Pulmonary artery endothelial cell (primary cell): ENCODE data around the gene UBE2J2. TPM values are rescaled to one million over a fixed set of nuclear protein-coding genes. Genes with fewer than 3 reads are reported as not detected.
"Not testable (repeated sequence)": the region's sequence is repeated elsewhere in the genome, so short reads cannot be mapped to it uniquely, and the experiment has no call there.

Source experiments
- DNase-seq: peaks from one replicate; pipeline ENCODE4 v3.0.0-alpha.2; 2011; ENCODE audit warnings: low read depth, low spot score
- total RNA-seq: library from RNA; depleted of rRNA; stranded (reverse); fragments of >200 nt; gene quantifications from 2 replicates; pipeline ENCODE4 v1.2.3, GENCODE V29; 2014

Gene UBE2J2
- 47.9 and 63.2 TPM in 2 replicates for total RNA-seq

GRCh38 chr1:1273512-1274298 is at the start of gene UBE2J2:
Gene UBE2J2, minus strand, starts transcription at chr1:1273854. Its CDS starts 5,862 bp downstream, at chr1:1267992.
- DNase-seq: peak; percentile 76

GRCh38 chr1:1322952-1323351 is 49.3 kb upstream of the UBE2J2 start:
- DNase-seq: no peak

- no peak for DNase-seq
These were observed 48.8 kb upstream of the UBE2J2 start for GRCh38 chr1:1322418-1322817.

- DNase-seq: no peak
These were observed 47.8 kb upstream of the UBE2J2 start for GRCh38 chr1:1321477-1321876.

- no peak for DNase-seq
These were observed 47.2 kb upstream of the UBE2J2 start for GRCh38 chr1:1320666-1321448.

GRCh38 chr1:1319646-1319941 is 45.9 kb upstream of the UBE2J2 start:
- DNase-seq: no peak

GRCh38 chr1:1318777-1319645 is 45.4 kb upstream of the UBE2J2 start:
- DNase-seq: no peak

GRCh38 chr1:1318131-1318652 is 44.5 kb upstream of the UBE2J2 start:
- peak; percentile 26 for DNase-seq

- DNase-seq: no peak
These were observed 43.8 kb upstream of the UBE2J2 start for GRCh38 chr1:1317420-1317819.

GRCh38 chr1:1316199-1316598 is 42.5 kb upstream of the UBE2J2 start:
- not testable (repeated sequence) for DNase-seq

- DNase-seq: no peak
These were observed 41.8 kb upstream of the UBE2J2 start for GRCh38 chr1:1315435-1315954.

- no peak for DNase-seq
These were observed 41.2 kb upstream of the UBE2J2 start for GRCh38 chr1:1314678-1315335.

- no peak for DNase-seq
These were observed 40.6 kb upstream of the UBE2J2 start for GRCh38 chr1:1314237-1314586.

- no peak for DNase-seq
These were observed 40.0 kb upstream of the UBE2J2 start for GRCh38 chr1:1313500-1314236.

- no peak for DNase-seq
These were observed 39.0 kb upstream of the UBE2J2 start for GRCh38 chr1:1312450-1313314.

- no peak for DNase-seq
These were observed 37.8 kb upstream of the UBE2J2 start for GRCh38 chr1:1311107-1312104.

- no peak for DNase-seq
These were observed 36.9 kb upstream of the UBE2J2 start for GRCh38 chr1:1310476-1311053.

- no peak for DNase-seq
These were observed 36.4 kb upstream of the UBE2J2 start for GRCh38 chr1:1310109-1310385.
